GM23338 (cell line): ENCODE measurements around the gene CNTNAP2.

ENCODE experiments used
- CREB1 ChIP-seq: fragments of 250-450 bp; sonication (Bioruptor Pico); IDR thresholded peaks from 2 replicates; pipeline ENCODE4 v1.5.0; 2020; ENCODE audit warnings: low read depth, mild to moderate bottlenecking, moderate library complexity
- EZH2 ChIP-seq: fragments of 200-600 bp; sonication (generic); IDR thresholded peaks from one replicate; pipeline ENCODE4 v1.8.0; 2017; ENCODE audit warnings: antibody characterized with exemption, mild to moderate bottlenecking, low read depth; ENCODE audit not compliant: unreplicated experiment
- EZH2phosphoT487 ChIP-seq: fragments of 200-600 bp; sonication (generic); IDR thresholded peaks from one replicate; pipeline ENCODE4 v1.8.1; 2018; ENCODE audit warnings: antibody characterized with exemption; ENCODE audit not compliant: unreplicated experiment
- POLR2AphosphoS5 ChIP-seq: IDR thresholded peaks from 2 replicates; pipeline ENCODE4 v1.6.1; 2016; ENCODE audit warnings: antibody characterized with exemption, low read depth
- TF ChIP-seq, protein P1 (sequence below), 2 experiments: fragments of 200-600 bp in 1 of 2; sonication (generic) in 1 of 2; conservative IDR thresholded peaks; 2 replicates each; pipeline versions ENCODE4 v1.5.1 to v1.6.1; 2016 to 2017; ENCODE audit warnings: antibody characterized with exemption in 2 of 2, low read depth in 2 of 2, mild to moderate bottlenecking in 2 of 2, moderate library complexity in 1 of 2

DNA sequence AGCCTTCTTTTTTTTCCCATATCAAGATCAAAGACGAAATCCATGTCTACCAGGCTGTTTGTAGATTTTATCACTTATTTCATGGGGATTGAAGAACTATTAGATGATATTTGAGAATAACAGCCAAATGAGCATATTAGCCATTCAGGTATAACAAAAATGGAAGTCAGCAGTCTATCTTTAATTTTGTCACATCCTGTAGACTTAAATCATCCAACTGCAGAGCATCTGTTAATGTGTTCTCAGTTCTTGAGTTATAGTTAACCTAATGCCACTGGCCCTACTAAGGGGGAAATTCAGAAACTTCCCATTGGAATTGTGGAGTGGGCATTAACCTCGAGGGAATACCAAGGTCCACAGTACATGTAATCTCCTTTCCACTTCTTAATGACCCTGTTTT, 380.1 kb downstream of the CNTNAP2 start:
- TF ChIP-seq, protein P1, sequence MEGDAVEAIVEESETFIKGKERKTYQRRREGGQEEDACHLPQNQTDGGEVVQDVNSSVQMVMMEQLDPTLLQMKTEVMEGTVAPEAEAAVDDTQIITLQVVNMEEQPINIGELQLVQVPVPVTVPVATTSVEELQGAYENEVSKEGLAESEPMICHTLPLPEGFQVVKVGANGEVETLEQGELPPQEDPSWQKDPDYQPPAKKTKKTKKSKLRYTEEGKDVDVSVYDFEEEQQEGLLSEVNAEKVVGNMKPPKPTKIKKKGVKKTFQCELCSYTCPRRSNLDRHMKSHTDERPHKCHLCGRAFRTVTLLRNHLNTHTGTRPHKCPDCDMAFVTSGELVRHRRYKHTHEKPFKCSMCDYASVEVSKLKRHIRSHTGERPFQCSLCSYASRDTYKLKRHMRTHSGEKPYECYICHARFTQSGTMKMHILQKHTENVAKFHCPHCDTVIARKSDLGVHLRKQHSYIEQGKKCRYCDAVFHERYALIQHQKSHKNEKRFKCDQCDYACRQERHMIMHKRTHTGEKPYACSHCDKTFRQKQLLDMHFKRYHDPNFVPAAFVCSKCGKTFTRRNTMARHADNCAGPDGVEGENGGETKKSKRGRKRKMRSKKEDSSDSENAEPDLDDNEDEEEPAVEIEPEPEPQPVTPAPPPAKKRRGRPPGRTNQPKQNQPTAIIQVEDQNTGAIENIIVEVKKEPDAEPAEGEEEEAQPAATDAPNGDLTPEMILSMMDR (conservative IDR thresholded peaks at IDR 0.05; ENCODE audit: low read depth in 2 of 2), result no peak
- TF ChIP-seq POLR2AphosphoS5 (no peak), EZH2 (no peak), EZH2phosphoT487 (no peak), CREB1 (CRISPR knock-in tag) (no peak)
